ENCODE results near the gene DDX1.

GRCh38 chr2:15616850-15617777, 25.4 kb downstream of the DDX1 start:
- TF ChIP-seq CTCF (IDR thresholded peaks at IDR 0.05) (no peak), EZH2 (IDR thresholded peaks at IDR 0.05; ENCODE audit: borderline replicate concordance, insufficient read depth, low read depth, low read length, poor library complexity, severe bottlenecking) (no peak)
